ENCODE results near the gene ERBB4.

Gene ERBB4

GRCh38 chr2:211468877-211469663 is 1069.5 kb downstream of the ERBB4 start:
- DNase-seq (ENCODE audit: extremely low read depth, low read depth), result no peak
- no peak for TF ChIP-seq CTCF (IDR thresholded peaks at IDR 0.05; ENCODE audit: low read depth, low read length)

GRCh38 chr2:211468217-211468616 is 1070.4 kb downstream of the ERBB4 start:
- no peak for TF ChIP-seq CTCF (IDR thresholded peaks at IDR 0.05; ENCODE audit: low read depth, low read length)
- DNase-seq (ENCODE audit: extremely low read depth, low read depth), result no peak

- TF ChIP-seq CTCF (IDR thresholded peaks at IDR 0.05; ENCODE audit: low read depth, low read length), result no peak
- DNase-seq (ENCODE audit: extremely low read depth, low read depth), result no peak
Observed at GRCh38 chr2:211463397-211463796, 1075.2 kb downstream of the ERBB4 start.

- TF ChIP-seq CTCF (IDR thresholded peaks at IDR 0.05; ENCODE audit: low read depth, low read length), result no peak
- DNase-seq (ENCODE audit: extremely low read depth, low read depth), result no peak
Observed at GRCh38 chr2:211458974-211459373, 1079.6 kb downstream of the ERBB4 start.

- TF ChIP-seq CTCF (IDR thresholded peaks at IDR 0.05; ENCODE audit: low read depth, low read length), result no peak
- no peak for DNase-seq (ENCODE audit: extremely low read depth, low read depth)
Observed at GRCh38 chr2:211457325-211457724, 1081.3 kb downstream of the ERBB4 start.

- peak; percentile 96 for TF ChIP-seq CTCF (IDR thresholded peaks at IDR 0.05; ENCODE audit: low read depth, low read length)
- DNase-seq (ENCODE audit: extremely low read depth, low read depth), result peak; percentile 18
Observed at GRCh38 chr2:211455216-211455841, 1083.3 kb downstream of the ERBB4 start.

- TF ChIP-seq CTCF (IDR thresholded peaks at IDR 0.05; ENCODE audit: low read depth, low read length), result no peak
- no peak for DNase-seq (ENCODE audit: extremely low read depth, low read depth)
Observed at GRCh38 chr2:211454679-211455078, 1083.9 kb downstream of the ERBB4 start.

Data from AG09319 (cell line).